GM21825 (cell line): ENCODE measurements around the gene UPK1B.

ENCODE experiments used
- ATAC-seq: cut with Tn5 transposase; IDR thresholded peaks from one replicate; pipeline ENCODE4 v1.9.1; 2021; ENCODE audit warnings: mild to moderate bottlenecking, moderate library complexity; ENCODE audit not compliant: unreplicated experiment

UPK1B gene

GRCh38 chr3:119175872-119176756, 2.7 kb downstream of the UPK1B start:
- no peak for ATAC-seq

- no peak for ATAC-seq
These were observed 3.4 kb downstream of the UPK1B start for GRCh38 chr3:119176778-119177177.

GRCh38 chr3:119177321-119177720, 3.9 kb downstream of the UPK1B start:
- ATAC-seq, result no peak

GRCh38 chr3:119181765-119182164, 8.4 kb downstream of the UPK1B start:
- no peak for ATAC-seq

- ATAC-seq, result no peak
These were observed 10.7 kb downstream of the UPK1B start for GRCh38 chr3:119184111-119184510.

- no peak for ATAC-seq
These were observed 11.6 kb downstream of the UPK1B start for GRCh38 chr3:119184796-119185570.

GRCh38 chr3:119187266-119187665, 13.9 kb downstream of the UPK1B start:
- no peak for ATAC-seq

- ATAC-seq, result no peak
These were observed 18.4 kb downstream of the UPK1B start for GRCh38 chr3:119191800-119192199.

GRCh38 chr3:119194237-119195150, 21.1 kb downstream of the UPK1B start:
- no peak for ATAC-seq

- no peak for ATAC-seq
These were observed 21.7 kb downstream of the UPK1B start for GRCh38 chr3:119195151-119195476.

- no peak for ATAC-seq
These were observed 22.5 kb downstream of the UPK1B start for GRCh38 chr3:119195911-119196310.

- ATAC-seq, result no peak
These were observed 31.8 kb downstream of the UPK1B start for GRCh38 chr3:119205209-119205608.

- ATAC-seq, result no peak
These were observed 32.3 kb downstream of the UPK1B start for GRCh38 chr3:119205685-119206084.

- ATAC-seq, result no peak
These were observed 33.5 kb downstream of the UPK1B start for GRCh38 chr3:119206611-119207511.

- no peak for ATAC-seq
These were observed 34.1 kb downstream of the UPK1B start for GRCh38 chr3:119207512-119207875.

GRCh38 chr3:119211193-119211592, 37.8 kb downstream of the UPK1B start:
- ATAC-seq, result no peak

- no peak for ATAC-seq
These were observed 38.4 kb downstream of the UPK1B start for GRCh38 chr3:119211803-119212202.

- peak; percentile 100 for ATAC-seq
These were observed 45.7 kb downstream of the UPK1B start for GRCh38 chr3:119219069-119219468.

GRCh38 chr3:119220198-119220597, 46.8 kb downstream of the UPK1B start:
- no peak for ATAC-seq

GRCh38 chr3:119220970-119221667, 47.7 kb downstream of the UPK1B start:
- ATAC-seq, result no peak
